ENCODE data around the gene SMIM13. TPM values are rescaled to one million over a fixed set of nuclear protein-coding genes. Genes with fewer than 3 reads are reported as not detected.

SMIM13 gene
- total RNA-seq, 1 donor from 2014 or later = 18.5 TPM

DNA sequence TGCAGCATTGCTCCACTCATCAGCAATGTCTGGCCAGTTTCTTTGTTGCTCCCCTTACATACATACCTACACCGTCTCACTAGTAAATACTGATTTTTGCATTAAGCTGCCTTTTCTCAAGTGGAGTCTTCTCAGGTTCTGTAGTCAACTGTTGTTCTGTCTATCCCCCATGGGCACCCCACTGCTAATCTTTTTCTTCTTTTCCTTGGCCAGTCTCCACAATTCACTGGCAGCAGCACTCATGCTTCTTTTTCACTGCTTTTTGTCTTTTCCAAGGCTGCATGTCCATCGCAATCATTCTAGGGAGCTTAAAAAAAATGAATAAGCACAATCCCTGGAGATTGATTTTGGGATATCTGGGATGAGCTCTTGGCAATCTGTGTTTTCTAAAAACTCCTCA, 28.2 kb downstream of the SMIM13 start:
- DNase-seq = peak; percentile 42

DNA sequence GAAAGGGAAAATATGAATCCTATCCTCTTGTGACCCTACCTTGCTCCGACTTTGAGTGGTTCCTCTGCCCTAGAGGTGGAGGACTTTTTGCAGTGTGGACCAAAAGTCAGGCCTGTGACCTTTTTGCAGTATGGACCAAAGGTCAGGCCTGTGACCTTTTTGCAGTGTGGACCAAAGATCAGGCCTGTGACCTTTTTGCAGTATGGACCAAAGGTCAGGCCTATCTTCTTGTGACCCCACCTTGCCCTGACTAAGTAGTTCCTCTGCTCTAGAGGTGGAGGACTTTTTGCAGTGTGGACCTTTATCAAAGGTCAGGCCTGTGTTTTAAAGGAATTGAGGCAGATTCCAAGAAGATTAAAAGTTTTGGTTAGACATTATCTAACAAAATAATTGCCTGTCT, 28.7 kb downstream of the SMIM13 start:
- DNase-seq = no peak

DNA sequence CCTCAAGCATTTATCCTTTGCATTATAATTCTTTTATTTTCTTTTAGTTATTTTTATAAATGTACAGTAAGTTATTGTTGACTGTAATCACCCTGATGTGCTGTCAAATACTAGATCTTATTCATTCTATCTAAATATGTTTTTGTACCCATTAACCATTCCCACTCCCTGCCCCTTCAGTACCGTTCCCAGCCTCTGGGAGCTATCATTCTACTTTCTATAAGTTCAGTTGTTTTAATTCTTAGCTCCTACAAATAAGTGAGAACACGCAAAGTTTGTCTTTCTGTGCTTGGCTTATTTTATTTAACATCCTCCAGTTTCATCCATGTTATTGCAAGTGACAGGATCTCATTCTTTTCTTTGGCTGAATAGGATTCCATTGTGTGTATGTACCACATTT, 30.3 kb downstream of the SMIM13 start:
- DNase-seq = no peak

DNA sequence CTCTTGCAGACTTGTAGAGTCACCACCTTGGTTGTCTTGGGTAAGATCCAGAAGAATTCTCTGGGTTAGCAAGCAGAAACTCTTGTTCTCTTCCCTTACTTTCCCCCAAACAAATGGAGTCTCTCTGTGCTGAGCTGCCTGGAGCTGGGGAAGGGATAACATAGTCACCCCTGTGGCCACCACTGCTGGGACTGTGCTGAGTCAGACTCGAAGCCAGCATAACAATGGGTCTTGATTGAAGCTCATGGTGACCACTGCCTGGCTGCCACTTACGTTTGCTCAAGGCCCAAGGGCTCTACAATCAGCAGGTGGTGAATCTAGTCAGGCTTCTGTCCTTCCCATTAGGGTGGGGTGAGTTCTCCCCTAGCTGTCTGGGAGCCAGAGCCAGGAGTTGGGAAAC, 33.2 kb downstream of the SMIM13 start:
- DNase-seq = no peak

DNA sequence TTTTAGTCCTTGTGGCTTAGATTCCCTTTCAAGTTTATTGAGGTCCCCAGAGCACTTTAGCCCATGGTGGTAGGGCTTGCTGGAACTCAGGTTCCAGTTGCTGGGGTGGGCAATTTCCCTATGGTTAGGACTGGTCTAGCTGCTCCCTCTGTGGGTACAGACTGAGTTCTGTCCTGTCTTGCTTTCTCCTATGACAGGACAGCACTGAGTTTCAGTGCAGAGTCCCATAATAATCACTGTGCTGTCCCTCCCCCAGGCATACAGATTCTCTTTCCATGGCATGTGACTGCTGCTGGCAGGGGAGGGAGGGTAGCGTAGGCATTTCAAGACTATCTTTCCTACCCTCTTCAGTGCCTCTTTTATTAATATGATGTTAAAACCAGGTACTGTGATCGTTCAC, 35.0 kb downstream of the SMIM13 start:
- DNase-seq = no peak

DNA sequence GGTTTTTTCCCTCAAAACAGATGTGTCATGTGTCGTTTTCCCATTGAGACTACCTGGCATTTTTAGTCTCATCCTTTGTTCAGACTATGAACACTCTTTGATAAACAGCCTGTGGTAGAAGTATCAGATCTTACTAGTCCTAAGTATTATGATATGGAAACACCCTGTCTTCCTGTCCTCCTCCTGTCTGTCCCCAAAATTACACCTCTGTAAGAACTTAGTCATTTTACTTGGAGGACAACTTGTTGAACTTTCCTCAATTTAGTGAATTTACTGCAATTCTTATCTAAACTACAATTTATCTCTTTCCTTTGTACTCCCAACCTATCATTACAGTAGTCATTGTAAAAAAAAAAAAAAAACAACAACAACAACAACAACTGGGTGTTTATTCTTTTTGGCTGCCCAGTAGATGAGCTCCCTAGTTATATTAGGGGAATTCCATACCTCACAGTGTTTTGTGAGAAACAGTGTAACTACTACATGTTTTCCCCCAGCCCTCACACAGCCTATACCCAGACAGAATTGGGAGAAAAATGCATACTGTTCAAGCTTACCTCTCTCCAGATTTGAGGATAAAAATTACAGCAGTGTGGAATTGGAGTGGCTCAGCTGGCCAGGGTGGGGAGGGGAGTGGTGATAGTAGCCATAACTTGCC, 36.4 kb downstream of the SMIM13 start:
- no peak for DNase-seq

DNA sequence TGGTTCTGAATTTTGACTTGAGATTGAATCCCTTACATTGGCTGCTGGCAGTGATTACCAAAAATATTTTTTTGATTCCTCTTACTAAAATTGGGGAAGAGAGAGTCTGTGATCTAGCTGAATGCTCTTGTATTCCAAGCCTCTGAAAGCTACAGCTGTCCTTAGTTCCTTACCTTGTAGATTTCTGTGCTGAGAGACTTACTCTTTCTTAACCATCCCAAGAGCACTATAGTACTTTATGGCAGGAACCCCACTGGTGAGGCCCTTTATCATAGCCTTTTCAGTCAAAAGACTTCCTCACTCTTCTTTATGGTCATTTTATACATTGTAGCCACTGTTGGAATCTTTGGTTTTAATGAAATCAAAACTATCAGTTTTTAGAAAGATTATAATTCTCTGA, 37.0 kb downstream of the SMIM13 start:
- DNase-seq = no peak

DNA sequence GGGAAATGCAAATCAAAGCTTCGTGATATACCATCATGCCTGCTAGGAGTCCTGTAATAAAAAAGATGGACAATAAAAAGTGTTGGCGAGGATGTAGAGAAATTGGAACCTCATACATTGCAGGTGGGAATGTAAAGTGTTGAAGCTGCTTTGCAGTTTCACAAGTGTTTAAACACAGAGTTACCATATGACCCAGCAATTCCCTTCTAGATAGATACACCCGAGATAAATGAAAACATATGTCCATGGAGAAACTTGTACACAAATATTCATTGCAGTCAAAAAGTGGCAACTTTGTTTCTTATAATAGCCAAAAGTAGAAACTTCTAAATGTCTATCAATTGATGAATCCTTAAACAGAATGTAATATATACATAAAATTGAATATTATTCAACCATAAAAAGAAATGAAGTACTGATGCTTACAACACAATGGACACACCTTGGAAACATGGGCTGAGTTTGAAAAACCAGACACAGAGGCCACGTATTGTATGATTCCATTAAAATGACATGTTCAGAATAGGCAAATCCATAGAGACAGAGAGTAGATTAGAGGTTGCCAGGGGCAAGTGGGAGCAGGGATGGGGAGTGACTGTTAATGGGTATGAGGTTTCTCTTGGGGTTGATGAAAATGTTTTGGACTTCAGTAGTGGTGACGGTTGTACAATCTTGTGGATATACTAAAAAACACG, 38.7 kb downstream of the SMIM13 start:
- DNase-seq = no peak

DNA sequence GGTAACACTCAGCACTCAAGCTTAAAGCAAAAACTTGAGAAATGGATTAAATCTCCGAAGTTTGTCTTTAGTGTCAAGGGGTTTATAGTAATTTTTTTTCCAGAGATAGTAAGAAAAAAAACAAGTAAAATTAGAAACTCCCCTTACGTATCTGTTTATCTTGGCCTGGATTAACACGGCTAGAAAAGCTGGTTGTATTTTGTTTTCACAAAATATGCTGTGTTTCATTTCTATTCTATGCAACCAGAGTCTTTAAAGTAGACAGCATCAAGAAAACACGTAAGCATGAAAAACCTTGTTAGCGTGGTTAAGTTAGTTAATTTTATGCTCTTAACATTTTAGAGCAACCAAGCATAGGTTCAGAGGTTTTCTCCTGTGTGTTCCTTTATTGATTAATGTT, 39.6 kb downstream of the SMIM13 start:
- no peak for DNase-seq

DNA sequence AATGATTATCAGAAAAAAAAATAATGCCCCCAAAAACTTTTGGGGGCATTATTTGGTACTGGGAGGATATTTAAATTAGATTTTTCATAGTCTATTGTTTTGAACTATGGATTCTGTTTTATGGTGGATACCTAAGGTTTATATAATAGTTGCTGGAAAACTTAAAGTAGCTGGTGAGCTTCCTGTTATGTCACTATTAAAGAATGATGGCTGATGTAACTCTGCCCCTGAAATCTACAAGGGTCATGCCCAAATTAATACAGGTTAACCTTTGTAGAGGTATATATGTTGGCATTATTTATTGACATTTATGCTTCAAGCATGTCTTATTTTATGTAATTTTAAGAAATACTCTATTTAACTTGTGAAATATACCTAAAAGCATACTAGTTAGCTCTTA, 43.2 kb downstream of the SMIM13 start:
- DNase-seq = no peak

DNA sequence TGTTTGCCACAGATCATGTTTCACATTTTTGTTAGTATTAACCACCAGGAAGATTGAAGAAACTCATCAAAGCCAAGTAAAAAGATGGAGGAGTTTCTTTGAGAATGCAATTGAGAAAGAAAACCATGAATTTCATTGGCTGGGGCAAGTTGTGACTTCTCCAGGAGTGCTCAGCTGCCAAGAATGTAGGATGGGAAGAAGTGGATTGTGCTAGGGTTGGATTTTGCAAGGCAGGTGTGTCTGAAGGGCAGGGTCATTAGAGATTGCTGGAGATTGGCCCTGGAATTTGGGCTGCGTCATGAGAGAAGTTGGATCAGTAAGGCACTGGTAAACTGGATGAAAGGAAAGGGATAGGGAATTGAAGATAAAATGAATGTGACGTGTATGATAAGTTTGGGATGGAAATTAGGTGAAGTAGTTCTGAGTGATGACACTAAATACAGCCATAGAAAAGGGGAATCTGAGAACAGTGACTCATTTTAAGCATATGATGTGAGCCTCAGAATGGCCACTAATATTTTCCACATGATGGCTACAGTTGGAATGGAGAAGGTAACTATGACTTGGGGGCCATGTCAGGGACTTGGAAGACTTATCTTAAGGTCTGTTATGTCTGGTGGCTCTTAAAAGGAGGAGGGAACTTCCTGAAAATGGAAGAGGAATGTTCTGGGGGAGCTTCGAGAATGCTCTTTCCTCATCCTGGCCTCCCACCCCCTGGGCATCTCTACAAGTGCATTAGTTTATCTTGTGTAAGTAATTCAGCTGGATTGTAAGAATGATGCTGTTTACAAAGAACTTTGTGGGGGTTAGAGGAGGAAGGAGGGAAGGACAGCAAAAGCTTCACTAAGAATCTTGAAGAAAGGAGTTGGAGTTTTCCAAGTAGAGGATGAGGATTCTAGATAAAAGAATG, 45.7 kb downstream of the SMIM13 start:
- DNase-seq = no peak

DNA sequence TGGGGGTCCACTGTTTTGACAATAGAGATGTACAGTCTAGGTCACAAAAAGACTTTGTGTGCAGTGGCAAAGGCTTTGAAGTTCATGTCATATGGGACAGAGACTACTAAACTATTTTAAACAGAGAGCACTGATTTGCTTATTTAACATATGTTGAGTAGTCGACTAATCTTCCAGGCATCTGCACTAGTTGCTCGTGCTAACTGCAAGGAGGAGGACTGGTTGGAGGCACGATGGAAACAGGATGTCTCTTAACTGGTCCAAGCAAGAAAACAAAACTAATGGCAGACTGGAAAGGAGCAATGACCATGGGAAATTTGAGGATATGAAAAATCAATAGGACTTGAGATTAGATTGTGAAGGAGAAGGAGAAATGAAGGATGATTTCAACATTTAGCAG, 46.4 kb downstream of the SMIM13 start:
- DNase-seq = no peak

DNA sequence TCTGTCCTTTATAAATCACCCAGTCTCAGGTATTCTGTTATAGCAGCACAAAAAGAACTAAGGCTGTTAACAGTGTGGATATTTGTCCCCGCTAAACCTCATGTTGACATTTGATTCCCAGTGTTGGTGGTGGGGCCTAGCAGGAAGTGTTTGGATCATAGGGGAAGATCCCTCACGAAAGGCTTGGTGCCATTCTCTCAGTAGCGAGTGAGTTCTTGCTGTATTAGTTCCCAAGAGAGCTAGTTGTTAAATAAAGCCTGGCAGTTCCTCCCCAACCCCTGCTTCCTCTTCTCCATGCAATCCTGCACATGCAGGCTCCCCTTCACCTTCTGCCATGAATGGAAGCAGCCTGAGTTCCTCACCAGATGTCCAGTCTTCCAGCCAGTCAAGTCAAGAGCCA, 47.7 kb downstream of the SMIM13 start:
- DNase-seq = no peak

DNA sequence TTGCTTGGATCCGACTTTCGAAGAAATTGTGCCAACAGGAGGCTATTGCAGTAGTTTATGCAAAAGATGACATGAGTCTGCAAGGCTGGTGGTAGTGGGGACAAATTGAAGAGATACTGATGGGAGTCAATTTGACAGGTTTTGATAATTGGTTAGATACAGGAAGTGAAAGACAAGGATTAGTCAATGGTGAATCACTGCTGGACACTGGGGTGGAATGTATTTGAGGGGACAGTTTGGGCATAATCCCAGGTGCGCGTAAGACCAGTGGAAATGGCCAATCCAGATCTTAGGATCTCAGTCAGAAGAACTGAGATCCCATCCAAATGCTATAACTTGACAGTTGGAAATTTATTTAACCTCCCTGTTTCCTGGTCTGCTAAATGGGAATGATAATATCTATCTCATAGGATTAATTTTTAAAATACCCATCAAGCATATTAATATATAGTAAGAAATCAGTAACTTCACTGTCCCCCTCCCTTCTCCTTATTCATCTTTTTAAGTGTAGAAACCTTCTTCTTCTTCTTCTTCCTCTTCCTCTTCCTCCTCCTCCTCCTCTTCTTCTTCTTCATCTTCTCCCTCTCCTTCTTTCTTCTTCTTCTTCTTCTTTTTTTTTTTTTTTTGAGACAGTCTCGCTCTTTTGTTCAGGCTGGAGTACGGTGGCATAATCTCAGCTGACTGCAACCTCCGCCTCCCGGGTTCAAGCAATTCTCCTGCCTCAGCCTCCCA, 48.8 kb downstream of the SMIM13 start:
- no peak for DNase-seq

DNA sequence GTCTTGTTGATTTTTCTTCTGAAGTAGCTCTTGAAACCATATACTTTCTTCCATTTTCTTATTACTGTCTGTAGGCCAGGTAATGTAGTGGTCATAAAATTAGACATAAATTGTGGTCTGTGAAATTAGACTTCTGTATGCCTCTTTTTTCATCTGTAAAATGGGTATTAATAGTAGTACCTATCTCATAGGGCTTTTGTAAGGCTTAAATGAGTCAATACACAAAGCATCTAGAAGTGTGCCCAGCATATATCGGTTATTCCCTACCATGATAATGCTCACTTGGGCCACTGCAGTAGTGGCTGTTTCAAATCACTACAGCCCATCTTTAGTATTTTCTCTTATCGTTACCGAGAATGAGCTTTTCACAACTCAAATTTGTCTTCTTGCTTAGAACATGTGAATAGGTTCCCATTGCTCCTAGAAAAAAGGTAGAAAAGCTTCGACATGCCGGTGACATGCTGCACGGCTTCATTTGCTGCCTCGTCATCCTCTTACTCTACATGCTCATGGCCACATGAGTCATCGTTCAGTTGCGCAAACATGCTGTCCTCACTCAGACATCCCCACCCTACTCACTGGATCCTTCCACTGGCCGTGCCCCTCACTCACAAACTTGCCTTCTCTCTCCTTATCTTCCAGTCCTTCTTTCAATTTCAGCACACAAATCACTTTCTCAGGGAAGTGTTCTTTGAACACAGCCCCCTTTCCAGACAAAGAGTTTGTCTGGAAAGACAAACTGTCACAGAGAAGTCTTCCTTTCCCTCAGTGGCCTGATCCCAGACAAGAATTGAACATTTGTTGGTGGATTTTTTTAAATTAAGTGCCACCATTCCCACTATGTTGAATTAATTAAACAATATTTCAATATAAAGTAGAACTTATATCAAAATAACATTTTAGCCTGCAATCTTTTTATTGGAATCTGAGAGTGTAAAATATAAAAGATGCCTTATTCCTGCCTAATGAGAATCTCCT, 50.0 kb downstream of the SMIM13 start:
- peak; percentile 11 for DNase-seq

DNA sequence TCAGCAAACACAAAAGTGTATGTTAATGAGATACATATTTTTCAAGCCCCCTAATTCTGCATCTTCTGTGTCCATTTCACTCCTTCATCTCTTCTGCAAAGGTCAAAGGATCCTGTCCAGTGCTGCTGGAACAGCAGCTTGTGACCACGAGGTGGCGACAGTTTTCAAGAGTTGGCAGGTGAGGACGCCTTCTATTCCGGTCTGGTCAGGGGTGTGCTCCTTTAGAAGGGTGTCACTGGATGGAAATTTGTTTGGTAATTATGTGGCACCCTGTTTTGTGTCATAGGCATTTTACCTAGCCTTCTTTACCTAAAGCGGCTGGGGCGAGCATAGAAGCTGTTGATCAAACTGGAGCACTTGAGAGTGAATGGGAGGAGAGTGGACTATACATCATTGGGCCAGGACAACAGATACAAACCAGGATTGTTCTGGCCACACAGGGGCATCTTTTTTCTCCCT, 50.8 kb downstream of the SMIM13 start:
- DNase-seq = peak; percentile 87

DNA sequence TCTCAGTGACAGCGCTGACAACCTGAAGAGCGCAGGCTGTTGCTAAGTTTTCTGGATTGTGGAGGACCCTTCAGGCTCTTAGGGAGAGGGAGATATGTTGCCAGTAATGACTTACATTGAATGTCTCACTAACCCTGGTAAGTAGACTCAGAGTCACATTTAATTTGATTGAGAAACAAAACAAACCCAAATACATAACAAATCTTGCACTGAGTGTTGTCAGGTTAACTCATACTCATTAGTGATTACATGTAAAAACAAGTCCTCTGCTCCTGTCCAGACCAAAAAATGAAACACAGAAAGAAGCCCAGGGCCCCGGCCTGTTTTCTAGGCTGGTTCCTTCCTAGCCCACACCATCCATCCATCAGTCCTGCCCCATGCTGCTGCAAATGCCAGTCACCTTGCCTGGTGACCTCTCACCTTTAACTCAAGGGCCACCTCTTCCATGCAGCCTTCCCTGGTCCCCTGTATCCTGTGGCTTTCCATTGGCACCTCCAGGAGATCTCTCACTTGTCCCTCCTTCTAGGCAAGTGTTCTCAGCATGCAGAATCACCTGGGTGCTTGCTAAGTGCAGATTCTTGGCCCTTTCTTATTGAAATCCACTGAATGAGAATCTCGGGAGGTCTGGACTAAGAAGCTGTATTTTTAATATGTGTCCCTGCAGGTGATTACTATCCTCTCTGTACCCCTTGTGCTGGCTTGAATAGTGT, 52.6 kb downstream of the SMIM13 start:
- no peak for DNase-seq

DNA sequence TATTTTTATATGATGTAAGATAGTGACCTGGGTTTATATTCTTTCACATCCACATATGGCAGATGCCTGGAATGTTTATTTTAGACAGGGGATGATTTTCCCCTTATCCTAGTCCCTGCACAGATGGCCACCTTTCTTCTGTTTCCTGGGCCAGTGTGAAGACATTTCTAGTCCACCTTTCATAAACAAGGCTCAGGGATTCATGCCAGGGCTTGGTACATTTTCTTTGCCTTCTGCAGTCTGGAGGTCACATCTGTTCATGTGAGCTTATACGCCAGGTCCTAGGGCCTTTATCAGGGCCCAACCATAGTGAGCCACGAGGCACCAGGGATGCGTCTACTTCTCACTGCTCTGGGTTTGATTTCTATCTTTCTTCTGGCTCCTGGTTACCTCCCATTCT, 55.9 kb downstream of the SMIM13 start:
- DNase-seq = no peak

DNA sequence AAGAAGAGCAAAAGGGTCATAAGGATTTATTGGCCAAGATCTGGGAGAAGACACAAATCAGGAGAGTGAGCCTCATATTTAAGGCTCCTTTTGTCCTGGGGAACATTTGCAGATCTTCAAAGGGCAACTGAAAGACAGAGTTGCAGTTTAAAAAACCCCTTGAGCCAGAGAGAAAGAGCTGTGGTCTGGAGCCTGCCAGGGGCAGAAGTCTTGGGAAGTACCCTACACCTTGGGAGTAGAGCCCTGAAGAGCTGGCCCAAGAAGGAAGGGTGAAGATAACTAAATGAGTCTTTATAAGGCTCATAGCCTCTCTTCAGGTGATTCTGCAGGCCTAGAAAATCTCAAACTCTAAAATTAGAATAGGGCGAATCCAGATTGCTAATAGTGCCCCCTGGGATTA, 57.9 kb downstream of the SMIM13 start:
- no peak for DNase-seq

DNA sequence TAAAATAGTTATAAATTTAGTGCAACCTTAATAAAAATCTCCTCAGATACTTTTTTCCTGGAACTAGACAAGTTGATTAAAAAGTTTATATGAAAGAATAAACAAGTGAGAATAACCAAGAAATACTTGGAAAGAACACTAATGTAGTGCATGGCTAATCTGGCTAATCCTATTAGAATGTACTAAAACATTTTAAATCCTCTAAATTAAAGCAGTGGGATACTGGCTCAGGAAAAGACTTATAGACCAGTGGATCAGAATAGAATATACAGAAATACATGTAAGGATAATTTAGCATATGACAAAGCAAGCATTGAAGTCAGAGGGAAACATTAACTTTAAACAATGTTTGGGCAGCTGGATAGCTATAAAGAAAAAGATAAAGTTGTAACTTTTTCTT, 58.9 kb downstream of the SMIM13 start:
- no peak for DNase-seq

DNA sequence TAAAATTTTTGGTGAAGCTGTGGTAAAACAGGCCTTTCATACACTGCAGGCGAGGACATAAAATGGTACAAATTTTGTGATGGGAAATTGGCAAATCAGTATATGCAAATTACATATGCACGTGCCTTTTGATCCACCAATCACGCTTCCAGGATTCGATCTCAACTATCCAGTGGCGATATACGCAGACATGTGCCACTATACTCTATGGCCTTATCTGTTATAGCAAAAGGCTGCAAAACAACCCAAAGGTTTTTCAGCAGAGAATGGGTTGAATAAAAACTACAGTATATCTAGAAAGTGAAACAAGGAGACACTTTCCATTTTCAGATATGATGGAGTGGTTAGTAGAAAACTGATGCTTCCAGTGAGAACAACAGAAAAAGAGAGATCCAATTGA, 59.8 kb downstream of the SMIM13 start:
- DNase-seq = no peak
